MCF 10A (cell line): ENCODE measurements around the gene ANKFY1. TPM values are rescaled to one million over a fixed set of nuclear protein-coding genes. Genes with fewer than 3 reads are reported as not detected.

Experiments used
- BruUV-seq: library from RNA; stranded (reverse); fragments of 400-500 nt; replicated peaks from 2 replicates; lab custom pipeline; 2021; lab: Mats Ljungman, UMichigan
- CTCF ChIA-PET: fragments of 300-600 bp; sonication (Branson Sonifier 250); formaldehyde crosslinking; extraction: SDS; loops from one replicate; lab custom pipeline; 2021; ENCODE audit warnings: antibody characterized with exemption, inconsistent platforms; lab: Yijun Ruan, JAX
- POLR2A ChIA-PET: fragments of 300-600, 350-650 bp; sonication (Branson Sonifier 250); formaldehyde crosslinking; extraction: SDS; loops from one replicate; lab custom pipeline; 2020; ENCODE audit warnings: antibody characterized with exemption, inconsistent platforms; lab: Yijun Ruan, JAX
- DNase-seq: peaks from one replicate; pipeline ENCODE4 v3.0.0-alpha.2; 2018; ENCODE audit not compliant: unreplicated experiment
- H3K27ac Mint-ChIP-seq: one replicate; pipeline ENCODE4 v1.8.0; 2022; ENCODE audit warnings: mild to moderate bottlenecking, low read depth, mixed read lengths; ENCODE audit not compliant: unreplicated experiment
- H3K27me3 Mint-ChIP-seq: one replicate; pipeline ENCODE4 v1.8.0; 2022; ENCODE audit warnings: mixed read lengths; ENCODE audit not compliant: insufficient read depth, unreplicated experiment
- H3K36me3 Mint-ChIP-seq: one replicate; pipeline ENCODE4 v1.8.0; 2022; ENCODE audit warnings: mild to moderate bottlenecking, moderate library complexity, mixed read lengths; ENCODE audit not compliant: insufficient read depth, unreplicated experiment
- H3K4me1 Mint-ChIP-seq: one replicate; pipeline ENCODE4 v1.8.0; 2022; ENCODE audit warnings: mixed read lengths; ENCODE audit not compliant: insufficient read depth, unreplicated experiment
- H3K4me3 Mint-ChIP-seq: one replicate; pipeline ENCODE4 v1.8.0; 2022; ENCODE audit warnings: mild to moderate bottlenecking, moderate library complexity, mixed read lengths; ENCODE audit not compliant: unreplicated experiment
- H3K9me3 Mint-ChIP-seq: one replicate; pipeline ENCODE4 v1.8.0; 2022; ENCODE audit warnings: mixed read lengths; ENCODE audit not compliant: unreplicated experiment
- CTCF ChIP-seq: fragments of 200-600 bp; IDR thresholded peaks from one replicate; pipeline ENCODE4 v1.8.0; 2022; ENCODE audit warnings: antibody characterized with exemption, mild to moderate bottlenecking; ENCODE audit not compliant: unreplicated experiment
- intact Hi-C: fragments of 100-400 bp; cut with micrococcal nuclease; formaldehyde crosslinking; loops from 2 replicates; pipeline ENCODE4 v1.14.1; 2022
- total RNA-seq: library from RNA; stranded (reverse); gene quantifications from 2 replicates; pipeline ENCODE4 v1.2.3, GENCODE V29; 2022

Gene ANKFY1
- total RNA-seq, 1 experiment from 2014 or later = 34.9 TPM

GRCh38 chr17:4162321-4162720 lies 101.5 kb downstream of the ANKFY1 start:
- CTCF ChIA-PET = interaction anchor here (0.5 to 2.5 kb wide), 4 partner anchors 13 to 168 kb away, joined by 3 to 10 read pairs (median 7); partner anchors contain the start of genes CYB5D2 and ZZEF1
- peak; percentile 20 for DNase-seq
- intact Hi-C loops = no loop called here
- Mint-ChIP-seq H3K27me3 (no peaks in the 10 kb centered on the region), H3K4me1 (peaks cover 57% of the 10 kb centered on the region), H3K9me3 (no peaks in the 10 kb centered on the region), H3K36me3 (peaks cover 30% of the 10 kb centered on the region), H3K27ac (peak overlapping the region; percentile 98), H3K4me3 (peak overlapping the region; percentile 59)
- TF ChIP-seq CTCF = no peak
- POLR2A ChIA-PET = interaction anchor here (0.7 to 18.5 kb wide), 8 partner anchors 9 to 1255 kb away, joined by 3 to 555 read pairs (median 14); partner anchors contain the start of genes CYB5D2 and ZZEF1
- no TSS peak for BruUV-seq

- intact Hi-C loops = loop anchor here (1.0 kb wide), 1 partner anchor 19 kb away; the partner anchor contains the start of genes CYB5D2 and ZZEF1
- Mint-ChIP-seq H3K4me1 (peaks cover 57% of the 10 kb centered on the region), H3K27me3 (no peaks in the 10 kb centered on the region), H3K27ac (peak overlapping the region; percentile 98), H3K4me3 (peak overlapping the region; percentile 59), H3K9me3 (no peaks in the 10 kb centered on the region), H3K36me3 (peaks cover 26% of the 10 kb centered on the region)
- DNase-seq = no peak
- TF ChIP-seq CTCF = no peak
- BruUV-seq = no TSS peak
- ChIA-PET CTCF (interaction anchor here (1.0 to 2.5 kb wide), 5 partner anchors 12 to 25 kb away, joined by 4 to 11 read pairs (median 9); partner anchors contain the start of genes CYB5D2 and ZZEF1), POLR2A (interaction anchor here (0.6 to 18.5 kb wide), 14 partner anchors 8 to 1255 kb away, joined by 3 to 555 read pairs (median 5); partner anchors contain the start of genes CYB5D2 and ZZEF1)
Observed at GRCh38 chr17:4161967-4162305, 101.8 kb downstream of the ANKFY1 start.

DNA sequence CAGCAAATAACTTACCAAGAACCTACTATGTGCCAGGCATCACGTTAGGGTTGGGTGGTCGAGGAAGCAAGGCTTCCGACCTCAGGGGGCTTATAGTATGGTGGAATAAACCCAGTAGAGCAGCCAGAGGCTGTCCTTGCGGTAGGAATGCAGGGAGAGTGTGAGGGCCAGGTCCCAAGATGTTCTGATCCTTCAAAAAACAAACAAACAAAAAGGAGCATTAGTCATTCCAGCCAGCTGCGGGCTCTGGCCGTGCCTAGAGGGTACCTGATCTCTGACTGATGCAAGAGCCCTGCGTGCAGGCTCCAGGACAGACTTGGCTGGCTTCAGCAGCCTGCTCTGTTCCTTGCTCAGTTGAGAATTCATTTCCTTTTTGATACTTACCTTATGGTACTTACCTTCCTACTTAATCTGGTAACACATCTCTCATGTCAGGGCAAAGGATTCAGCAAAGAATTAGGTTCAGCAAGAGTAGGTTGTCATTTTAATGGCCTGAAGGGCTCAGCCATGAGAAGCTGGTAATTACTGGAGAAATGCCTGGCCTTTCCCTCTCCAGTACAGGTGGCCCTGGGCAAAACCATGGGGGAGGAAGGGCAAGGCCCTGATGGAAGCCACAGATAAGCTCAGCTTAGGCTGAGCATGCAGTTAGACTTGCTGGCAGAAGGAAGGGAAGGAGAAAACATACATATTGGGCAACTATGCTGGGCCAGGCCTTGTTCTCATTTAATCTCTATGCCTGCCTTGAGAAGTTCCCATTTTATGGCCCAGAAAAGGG lies 102.4 kb downstream of the ANKFY1 start:
- peaks cover 22% of the 10 kb centered on the region for H3K36me3 Mint-ChIP-seq
- peak; percentile 96 for DNase-seq
- peak overlapping the region; percentile 98 for H3K27ac Mint-ChIP-seq
- CTCF ChIA-PET = interaction anchor here (0.6 to 2.5 kb wide), 10 partner anchors 11 to 1224 kb away, joined by 3 to 11 read pairs (median 6); partner anchors contain the start of genes CYB5D2 and ZZEF1
- peaks cover 56% of the 10 kb centered on the region for H3K4me1 Mint-ChIP-seq
- TF ChIP-seq CTCF = peak; percentile 13
- intact Hi-C loops = loop anchor here (1.0 kb wide), 1 partner anchor 18 kb away; the partner anchor contains the start of genes CYB5D2 and ZZEF1
- H3K27me3 Mint-ChIP-seq = no peaks in the 10 kb centered on the region
- POLR2A ChIA-PET = interaction anchor here (0.6 to 18.5 kb wide), 16 partner anchors 8 to 316 kb away, joined by 3 to 555 read pairs (median 4); partner anchors contain the start of genes CYB5D2 and ZZEF1
- BruUV-seq = TSS peak; percentile 38
- H3K4me3 Mint-ChIP-seq = peak overlapping the region; percentile 59
- H3K9me3 Mint-ChIP-seq = no peaks in the 10 kb centered on the region
